ENCODE results near the gene TMEM125.

TMEM125 gene

DNA sequence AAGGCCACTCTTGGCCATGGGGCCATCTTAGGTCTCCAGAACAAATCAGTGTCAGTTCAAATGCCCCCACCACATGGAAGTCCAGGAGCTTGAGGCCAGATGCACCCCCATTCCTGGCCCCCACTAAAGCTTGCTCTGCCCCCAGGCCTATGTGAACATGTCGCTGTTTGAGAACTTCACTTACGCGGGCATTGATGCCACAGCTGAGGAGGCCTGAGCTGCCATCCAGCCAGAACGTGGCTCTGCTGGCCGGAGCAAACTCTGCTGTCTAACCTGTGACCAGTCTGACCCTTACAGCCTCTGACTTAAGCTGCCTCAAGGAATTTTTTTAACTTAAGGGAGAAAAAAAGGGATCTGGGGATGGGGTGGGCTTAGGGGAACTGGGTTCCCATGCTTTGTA is 52.7 kb downstream of the TMEM125 start:
- no peak for TF ChIP-seq CREB1 (IDR thresholded peaks at IDR 0.05; ENCODE audit: low read depth)
- TF ChIP-seq EP300 (IDR thresholded peaks at IDR 0.05; ENCODE audit: borderline replicate concordance), result no peak
- TF ChIP-seq, protein P1, sequence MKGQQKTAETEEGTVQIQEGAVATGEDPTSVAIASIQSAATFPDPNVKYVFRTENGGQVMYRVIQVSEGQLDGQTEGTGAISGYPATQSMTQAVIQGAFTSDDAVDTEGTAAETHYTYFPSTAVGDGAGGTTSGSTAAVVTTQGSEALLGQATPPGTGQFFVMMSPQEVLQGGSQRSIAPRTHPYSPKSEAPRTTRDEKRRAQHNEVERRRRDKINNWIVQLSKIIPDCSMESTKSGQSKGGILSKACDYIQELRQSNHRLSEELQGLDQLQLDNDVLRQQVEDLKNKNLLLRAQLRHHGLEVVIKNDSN (IDR thresholded peaks at IDR 0.05), result no peak
- TF ChIP-seq FOXM1 (IDR thresholded peaks at IDR 0.05; ENCODE audit: borderline replicate concordance, low read depth), result no peak
- TF ChIP-seq, protein P2, sequence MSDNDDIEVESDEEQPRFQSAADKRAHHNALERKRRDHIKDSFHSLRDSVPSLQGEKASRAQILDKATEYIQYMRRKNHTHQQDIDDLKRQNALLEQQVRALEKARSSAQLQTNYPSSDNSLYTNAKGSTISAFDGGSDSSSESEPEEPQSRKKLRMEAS (IDR thresholded peaks at IDR 0.05), result no peak
- no peak for TF ChIP-seq EGR1 (IDR thresholded peaks at IDR 0.05)
- no peak for TF ChIP-seq TAF1 (IDR thresholded peaks at IDR 0.05; ENCODE audit: low read depth)
- no peak for TF ChIP-seq NFIC (IDR thresholded peaks at IDR 0.05)
- TF ChIP-seq YY1 (IDR thresholded peaks at IDR 0.05; ENCODE audit: low read depth), result no peak
- TF ChIP-seq, protein P3, sequence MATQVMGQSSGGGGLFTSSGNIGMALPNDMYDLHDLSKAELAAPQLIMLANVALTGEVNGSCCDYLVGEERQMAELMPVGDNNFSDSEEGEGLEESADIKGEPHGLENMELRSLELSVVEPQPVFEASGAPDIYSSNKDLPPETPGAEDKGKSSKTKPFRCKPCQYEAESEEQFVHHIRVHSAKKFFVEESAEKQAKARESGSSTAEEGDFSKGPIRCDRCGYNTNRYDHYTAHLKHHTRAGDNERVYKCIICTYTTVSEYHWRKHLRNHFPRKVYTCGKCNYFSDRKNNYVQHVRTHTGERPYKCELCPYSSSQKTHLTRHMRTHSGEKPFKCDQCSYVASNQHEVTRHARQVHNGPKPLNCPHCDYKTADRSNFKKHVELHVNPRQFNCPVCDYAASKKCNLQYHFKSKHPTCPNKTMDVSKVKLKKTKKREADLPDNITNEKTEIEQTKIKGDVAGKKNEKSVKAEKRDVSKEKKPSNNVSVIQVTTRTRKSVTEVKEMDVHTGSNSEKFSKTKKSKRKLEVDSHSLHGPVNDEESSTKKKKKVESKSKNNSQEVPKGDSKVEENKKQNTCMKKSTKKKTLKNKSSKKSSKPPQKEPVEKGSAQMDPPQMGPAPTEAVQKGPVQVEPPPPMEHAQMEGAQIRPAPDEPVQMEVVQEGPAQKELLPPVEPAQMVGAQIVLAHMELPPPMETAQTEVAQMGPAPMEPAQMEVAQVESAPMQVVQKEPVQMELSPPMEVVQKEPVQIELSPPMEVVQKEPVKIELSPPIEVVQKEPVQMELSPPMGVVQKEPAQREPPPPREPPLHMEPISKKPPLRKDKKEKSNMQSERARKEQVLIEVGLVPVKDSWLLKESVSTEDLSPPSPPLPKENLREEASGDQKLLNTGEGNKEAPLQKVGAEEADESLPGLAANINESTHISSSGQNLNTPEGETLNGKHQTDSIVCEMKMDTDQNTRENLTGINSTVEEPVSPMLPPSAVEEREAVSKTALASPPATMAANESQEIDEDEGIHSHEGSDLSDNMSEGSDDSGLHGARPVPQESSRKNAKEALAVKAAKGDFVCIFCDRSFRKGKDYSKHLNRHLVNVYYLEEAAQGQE (IDR thresholded peaks at IDR 0.05; ENCODE audit: low read depth), result no peak
- no peak for TF ChIP-seq RAD21 (IDR thresholded peaks at IDR 0.05; ENCODE audit: low read depth)
- no peak for TF ChIP-seq CEBPB (IDR thresholded peaks at IDR 0.05)
- TF ChIP-seq ZBTB7A (IDR thresholded peaks at IDR 0.05; ENCODE audit: low read depth), result no peak
- TF ChIP-seq TEAD4 (IDR thresholded peaks at IDR 0.05), result no peak
- no peak for TF ChIP-seq TCF12 (IDR thresholded peaks at IDR 0.05; ENCODE audit: low read depth)
